ENCODE results near the gene MAP2K1.

DNA sequence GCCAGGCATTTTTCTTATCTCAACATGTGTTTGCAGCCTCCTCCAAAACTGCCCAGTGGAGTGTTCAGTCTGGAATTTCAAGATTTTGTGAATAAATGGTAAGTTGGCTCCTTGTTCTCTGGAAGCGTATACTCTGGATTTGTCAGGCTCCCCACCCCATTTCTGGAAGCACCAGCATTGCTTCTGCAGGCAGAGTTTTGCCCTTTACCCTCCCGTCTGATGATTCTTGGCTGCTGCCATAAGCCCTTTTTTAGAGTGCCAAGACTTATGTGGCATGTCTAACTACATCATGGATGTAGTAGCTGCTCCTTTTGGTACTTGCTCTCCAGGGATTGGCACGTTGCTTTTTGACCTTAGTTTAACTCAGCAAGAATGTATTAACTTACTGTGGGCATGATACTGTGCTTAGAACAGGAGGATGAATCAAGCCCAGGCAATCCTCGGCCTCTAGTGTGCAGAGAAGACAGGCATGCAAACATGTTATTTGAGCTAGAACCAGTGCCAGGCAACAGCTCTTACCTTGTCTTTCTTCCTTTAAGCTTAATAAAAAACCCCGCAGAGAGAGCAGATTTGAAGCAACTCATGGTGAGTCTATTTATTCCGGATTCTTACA is 102.6 kb downstream of the MAP2K1 start:
- TF ChIP-seq EZH2 (IDR thresholded peaks at IDR 0.05), result no peak
- no peak for TF ChIP-seq POLR2AphosphoS5 (IDR thresholded peaks at IDR 0.05; ENCODE audit: borderline replicate concordance, low read depth, low read length)
